ENCODE measurements around the gene TLR1.
A peak's percentile ranks its signal among the peaks of the same experiment; 100 is the strongest.

DNA sequence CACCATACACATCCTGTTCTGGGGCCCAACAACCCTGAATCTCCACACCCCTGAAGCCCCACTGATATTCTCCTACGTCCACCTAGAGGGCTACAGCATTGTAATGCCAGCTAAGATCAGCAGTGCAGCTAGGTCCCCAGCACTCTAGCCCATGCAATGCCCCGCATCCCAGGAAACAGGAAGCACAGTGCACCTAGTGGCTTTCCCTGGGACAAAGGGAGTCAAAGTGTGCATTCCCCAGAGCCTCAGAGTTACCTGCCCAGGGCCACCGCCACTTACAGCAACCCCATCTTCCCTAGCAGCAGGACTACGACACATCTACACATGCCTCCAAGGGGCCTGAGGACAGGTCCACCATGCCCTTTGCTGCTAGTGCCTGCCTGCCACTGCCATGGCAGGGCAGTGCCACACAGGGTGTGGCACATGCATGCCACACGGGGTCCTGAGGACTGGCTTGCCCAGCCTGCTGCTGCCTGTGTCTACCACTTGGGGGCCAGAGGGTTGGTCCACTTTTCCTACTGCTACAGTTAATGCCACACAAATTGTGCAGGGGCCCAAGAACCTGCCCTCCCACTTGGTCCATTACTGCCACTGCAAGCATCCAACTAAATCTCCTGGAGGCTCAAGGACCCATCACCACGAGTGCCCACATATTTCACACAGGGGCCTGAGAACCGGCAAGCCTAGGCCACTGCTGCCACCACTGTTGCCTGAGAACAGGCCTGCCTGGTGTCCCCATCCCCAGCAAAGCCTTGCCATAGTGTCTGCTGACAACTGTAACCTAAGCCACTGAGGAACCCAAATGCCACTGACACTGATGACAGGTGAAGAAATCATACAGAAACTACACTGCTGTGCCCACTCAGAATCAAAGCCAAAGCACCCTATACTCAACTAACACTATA is 28.3 kb upstream of the TLR1 start:
- TF ChIP-seq, protein P1, sequence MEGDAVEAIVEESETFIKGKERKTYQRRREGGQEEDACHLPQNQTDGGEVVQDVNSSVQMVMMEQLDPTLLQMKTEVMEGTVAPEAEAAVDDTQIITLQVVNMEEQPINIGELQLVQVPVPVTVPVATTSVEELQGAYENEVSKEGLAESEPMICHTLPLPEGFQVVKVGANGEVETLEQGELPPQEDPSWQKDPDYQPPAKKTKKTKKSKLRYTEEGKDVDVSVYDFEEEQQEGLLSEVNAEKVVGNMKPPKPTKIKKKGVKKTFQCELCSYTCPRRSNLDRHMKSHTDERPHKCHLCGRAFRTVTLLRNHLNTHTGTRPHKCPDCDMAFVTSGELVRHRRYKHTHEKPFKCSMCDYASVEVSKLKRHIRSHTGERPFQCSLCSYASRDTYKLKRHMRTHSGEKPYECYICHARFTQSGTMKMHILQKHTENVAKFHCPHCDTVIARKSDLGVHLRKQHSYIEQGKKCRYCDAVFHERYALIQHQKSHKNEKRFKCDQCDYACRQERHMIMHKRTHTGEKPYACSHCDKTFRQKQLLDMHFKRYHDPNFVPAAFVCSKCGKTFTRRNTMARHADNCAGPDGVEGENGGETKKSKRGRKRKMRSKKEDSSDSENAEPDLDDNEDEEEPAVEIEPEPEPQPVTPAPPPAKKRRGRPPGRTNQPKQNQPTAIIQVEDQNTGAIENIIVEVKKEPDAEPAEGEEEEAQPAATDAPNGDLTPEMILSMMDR (IDR thresholded peaks at IDR 0.05; ENCODE audit: borderline replicate concordance, extremely low read depth, low read length, poor library complexity, severe bottlenecking), result peak; percentile 26
- TF ChIP-seq EZH2 (IDR thresholded peaks at IDR 0.05; ENCODE audit: borderline replicate concordance, low read depth, low read length, severe bottlenecking), result no peak

All from DND-41 (cell line).